HG02938 (cell line): ENCODE data around the gene FCN1.
A peak's percentile ranks its signal among the peaks of the same experiment; 100 is the strongest.

Source experiments
- ATAC-seq: cut with Tn5 transposase; IDR thresholded peaks from one replicate; pipeline ENCODE4 v1.9.1; 2021; ENCODE audit warnings: mild to moderate bottlenecking, moderate library complexity; ENCODE audit not compliant: unreplicated experiment

The FCN1 gene

GRCh38 chr9:134879664-134880483 lies 37.8 kb downstream of the FCN1 start:
- no peak for ATAC-seq

DNA sequence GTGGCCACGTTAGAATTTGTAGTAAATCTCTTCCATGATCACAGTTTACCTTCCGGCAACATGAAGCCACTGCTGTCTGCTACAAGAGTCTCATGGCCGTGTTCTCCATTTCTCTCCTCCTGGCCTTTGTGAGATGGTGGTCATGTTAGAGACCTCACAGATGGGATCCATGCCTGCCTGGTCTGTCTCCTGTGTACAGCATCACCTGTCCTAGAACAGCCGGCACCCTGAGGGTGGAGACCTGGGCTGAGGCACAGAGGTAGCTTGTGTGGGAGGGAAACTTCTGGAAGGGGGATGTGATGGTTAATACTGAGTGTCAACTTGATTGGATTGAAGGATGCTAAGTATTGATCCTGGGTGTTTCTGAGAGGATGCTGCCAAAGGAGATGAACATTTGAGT lies 40.2 kb downstream of the FCN1 start:
- ATAC-seq, result no peak

GRCh38 chr9:134875371-134875770 lies 42.3 kb downstream of the FCN1 start:
- ATAC-seq, result no peak

DNA sequence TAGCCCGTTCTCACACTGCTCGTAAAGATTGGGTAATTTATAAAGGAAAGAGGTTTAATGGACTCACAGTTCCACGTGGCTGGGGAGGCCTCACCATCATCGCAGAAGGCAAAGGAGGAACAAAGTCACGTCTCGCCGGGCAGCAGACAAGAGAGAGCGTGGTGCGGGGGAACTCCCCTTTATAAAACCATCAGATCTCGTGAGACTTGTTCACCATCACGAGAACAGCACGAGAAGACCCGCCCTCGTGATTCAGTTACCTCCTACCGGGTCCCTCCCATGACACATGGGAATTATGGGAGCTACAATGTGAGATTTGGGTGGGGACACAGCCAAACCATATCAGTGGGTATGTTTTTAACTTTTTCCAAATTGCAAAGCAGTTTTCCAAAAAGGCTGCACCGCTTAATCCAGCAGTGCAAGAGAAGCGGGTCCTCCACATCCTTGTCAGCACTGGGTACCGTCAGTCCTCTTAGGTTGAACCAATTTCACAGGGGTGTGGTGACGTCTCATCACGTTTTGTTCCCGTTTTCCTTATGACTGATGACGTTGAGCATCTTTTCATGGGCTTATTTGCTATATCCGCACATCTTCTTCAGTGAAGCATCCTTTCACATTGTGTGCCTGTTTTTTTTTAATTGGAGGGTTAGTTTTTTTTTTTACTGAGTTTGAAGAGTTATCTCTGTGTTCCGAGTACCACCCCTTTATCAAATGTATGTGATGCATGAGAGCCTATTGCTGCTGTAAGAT lies 45.1 kb downstream of the FCN1 start:
- ATAC-seq, result no peak

DNA sequence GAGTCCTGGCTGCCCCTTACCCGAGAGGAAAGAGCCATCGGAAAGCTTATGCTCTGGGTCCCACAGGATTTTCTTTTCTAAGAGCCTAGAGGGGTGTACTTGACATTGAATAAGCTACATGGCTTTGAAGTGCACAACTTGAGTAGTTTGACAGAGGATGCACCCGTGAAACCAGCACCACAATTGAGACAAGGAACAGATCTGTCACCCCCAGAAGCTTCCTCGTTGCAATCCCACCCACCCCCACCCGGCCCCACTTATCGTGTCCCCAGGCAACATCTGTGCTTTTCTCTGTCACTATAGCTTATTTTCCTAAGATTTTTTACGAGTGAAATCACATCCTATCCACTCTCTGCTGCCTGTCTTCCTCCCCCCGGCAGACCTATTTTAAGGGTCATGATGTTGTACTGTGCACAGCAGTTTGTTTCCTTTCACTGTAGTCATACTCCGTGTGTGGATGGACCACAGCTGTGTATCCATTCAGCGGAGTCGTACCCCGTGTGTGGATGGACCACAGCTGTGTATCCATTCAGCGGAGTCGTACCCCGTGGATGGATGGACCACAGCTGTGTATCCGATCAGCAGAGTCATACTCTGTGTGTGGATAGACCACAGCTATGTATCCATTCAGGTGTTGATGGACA lies 45.9 kb downstream of the FCN1 start:
- ATAC-seq, result no peak

DNA sequence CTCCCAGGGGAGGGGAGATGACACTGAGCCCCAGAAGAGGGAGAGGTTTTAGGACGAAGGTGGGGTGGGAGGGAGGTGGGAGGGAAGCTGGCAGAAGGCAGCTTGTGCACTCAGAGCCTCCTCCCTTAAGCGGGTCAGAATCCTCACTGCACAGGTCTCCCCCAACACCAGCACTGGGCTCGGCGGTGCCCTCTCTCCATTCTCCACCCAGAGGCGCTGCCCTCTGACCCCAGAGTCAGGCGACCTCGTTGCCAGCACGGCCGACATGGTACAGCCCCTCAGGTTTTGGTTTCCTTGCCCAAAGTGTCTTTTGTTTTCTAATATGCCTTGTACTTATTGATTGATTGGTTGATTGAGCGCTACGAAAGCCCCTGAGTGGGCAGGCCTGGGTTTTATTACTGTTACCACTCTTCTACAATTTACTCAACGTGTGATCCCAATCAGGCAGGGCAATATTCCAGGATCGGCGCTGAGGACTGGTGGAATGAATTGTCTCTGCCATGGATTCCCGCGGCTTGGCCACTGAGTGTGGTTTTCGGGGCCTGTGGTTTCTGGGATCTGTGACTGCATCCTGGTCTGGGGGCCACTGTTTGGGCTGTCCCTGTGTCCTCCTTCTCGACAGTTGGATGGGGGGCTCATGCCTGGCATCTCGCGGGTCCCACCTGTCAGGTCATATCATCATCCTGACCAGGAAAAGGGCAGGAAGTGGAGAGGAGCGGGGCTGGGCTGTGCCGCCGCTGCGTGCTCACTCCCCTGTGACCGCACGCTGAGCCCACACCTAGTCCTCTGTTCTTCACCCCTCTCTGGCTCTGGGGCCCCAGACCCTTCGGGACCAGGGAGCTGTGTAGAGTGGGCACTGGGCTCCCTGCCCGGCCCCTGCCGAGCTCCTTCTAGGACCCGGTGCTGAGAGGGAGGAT lies 46.7 kb downstream of the FCN1 start:
- ATAC-seq, result no peak

- ATAC-seq, result no peak
Measured at GRCh38 chr9:134870301-134870694, 47.4 kb downstream of the FCN1 start.

DNA sequence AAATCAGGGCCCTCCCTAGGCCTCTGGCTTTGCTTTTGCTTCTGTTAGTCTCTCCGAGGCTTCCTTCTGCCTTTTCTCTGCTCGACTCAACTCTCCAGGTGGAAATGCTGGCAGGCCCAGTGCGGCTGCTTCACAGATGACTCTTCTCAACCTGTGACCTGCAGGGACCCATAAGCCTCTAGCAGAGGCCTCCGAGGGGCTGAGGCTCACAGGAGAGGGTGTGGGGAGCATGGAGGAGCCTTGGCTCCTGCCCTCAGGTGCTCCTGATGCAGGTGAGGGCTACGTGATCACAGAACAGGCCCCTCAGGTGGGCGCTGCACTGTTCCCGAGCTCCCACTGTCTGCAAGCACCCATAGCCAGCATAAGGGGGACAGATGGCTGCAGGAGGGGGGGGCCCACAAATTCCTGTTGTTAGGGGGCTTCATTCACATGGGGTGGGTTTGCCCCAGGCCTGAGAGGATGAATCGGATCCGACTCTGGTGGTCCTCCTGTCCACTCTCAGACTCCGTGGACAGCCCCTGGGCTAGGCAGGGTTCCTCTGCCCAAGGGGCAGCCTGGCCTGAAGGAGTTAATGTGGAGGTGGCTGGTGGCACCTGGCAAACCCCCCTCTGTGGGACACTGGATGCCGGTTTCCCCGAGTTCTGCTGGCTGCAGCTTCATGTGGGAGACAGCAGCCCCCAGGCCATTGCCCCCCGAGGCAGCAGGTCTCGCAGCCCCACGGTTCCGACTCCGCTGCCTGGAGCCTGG lies 48.0 kb downstream of the FCN1 start:
- ATAC-seq, result no peak

- no peak for ATAC-seq
Measured at GRCh38 chr9:134868751-134869553, 48.8 kb downstream of the FCN1 start.

DNA sequence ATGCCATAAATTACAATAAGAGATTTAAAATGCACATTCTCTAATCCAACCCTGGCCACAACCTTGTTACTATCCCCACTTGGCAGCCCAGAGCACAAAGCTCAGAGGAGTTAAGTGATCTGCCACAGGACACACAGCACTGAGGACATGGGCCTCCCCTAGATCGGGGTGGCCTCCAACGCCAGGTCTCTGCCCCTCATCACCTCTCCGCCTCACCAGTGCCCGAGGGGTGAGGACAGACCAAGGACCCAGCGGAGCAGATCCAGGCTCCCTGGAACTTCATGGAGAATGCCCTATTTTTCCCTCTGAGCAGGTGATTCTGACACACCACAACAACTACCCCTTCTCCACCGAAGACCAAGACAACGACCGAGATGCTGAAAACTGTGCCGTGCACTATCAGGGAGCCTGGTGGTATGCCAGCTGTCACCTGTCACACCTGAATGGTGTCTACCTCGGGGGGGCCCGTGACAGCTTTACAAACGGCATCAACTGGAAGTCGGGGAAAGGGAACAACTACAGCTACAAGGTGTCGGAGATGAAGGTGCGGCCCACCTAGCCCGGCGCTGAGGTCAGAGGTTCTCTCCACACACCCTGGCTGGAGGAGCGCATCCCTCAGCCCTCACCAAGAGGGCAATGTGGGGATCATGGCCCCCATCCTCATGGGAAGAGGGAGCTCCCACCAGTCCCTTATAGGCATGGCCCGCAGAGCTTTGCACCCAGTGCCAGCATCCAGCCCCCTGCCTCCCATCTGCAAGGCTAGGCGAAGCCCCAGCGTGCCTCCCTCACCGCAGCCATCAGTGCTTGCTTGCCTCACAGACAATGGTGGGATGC lies 49.6 kb downstream of the FCN1 start:
- no peak for ATAC-seq

DNA sequence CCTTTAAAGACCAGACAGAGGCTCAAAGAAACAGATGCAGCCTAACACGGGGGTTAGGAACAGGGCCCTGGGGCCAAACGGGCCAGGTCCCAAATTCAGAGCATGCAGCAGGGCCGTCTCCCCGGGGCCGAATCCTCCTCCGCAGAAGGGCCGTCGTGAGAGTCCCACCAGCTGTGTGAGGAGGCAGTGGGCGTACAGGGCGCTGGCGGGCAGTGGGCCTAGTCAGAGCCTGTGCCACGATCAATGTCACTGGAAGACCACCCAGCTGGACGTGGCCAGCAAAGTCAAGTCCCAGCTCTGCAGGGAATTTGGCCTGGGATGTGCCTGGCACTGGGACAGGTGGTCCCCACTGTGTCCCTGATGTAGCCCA lies 52.9 kb downstream of the FCN1 start:
- no peak for ATAC-seq

DNA sequence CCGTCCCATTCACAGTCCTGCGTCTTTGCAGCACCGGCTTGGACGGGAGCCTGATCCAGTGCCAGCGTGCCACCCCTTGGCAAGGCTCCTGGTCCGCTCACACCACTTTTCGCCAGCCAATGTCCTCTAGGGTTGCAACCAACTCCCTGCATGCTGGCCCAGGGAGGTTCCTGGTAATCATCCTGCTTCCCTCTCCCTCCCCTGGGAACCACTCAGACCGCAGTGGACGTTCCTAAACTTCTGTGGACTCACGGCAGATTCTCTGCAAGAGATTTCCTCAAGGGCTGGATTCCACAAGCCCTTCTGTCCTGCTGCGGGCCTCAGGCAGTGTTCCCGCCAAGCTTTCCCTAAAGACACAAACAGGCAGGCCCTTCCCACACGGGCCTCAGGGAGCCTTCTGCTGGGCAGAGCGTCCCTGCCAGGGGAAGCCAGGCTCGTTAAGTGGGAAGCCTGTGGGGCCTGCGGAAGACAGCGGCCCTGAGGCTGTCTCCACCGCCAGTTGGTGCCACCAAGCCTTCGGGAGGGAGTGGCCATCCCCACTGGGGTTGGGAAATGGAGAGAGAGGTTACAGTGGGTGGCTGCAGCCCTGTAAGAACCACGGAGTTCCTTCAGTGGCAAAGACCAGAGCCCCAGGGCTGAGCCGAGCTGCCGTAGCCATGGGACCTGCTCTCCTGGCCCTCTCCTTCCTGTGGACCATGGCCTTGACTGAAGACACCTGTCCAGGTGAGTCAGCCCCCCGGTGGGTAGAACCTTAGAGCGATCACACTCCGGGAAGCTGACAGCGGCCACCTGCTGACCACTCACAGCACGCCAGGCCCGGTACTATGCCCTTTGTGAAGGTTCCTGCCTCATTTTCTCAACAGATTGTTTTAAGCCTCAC lies 53.5 kb downstream of the FCN1 start:
- no peak for ATAC-seq

- ATAC-seq, result no peak
Measured at GRCh38 chr9:134863306-134863902, 54.3 kb downstream of the FCN1 start.

- no peak for ATAC-seq
Measured at GRCh38 chr9:134861595-134862334, 55.9 kb downstream of the FCN1 start.

DNA sequence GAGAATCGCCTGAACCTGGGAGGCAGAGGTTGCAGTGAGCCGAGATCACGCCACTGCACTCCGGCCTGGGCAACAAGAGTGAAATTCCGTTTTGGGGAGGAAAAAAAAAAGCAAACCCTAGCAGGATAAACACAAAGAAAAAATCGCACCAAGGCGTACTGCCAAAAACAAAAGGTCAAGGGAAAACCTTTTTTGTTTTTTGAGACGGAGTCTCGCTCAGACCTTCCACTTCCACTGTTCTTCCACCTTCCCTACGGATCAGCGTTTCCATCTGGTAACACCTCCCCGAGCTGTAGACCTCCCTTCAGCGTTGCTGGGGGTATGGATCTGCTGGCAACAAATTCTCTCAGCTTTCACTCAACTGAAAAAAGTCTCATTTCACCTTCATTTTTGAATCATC lies 57.2 kb downstream of the FCN1 start:
- no peak for ATAC-seq

GRCh38 chr9:134858051-134858841 lies 59.5 kb downstream of the FCN1 start:
- peak; percentile 71 for ATAC-seq
